Measurements from ENCODE around the gene EXOSC5. TPM values are rescaled to one million over a fixed set of nuclear protein-coding genes. Genes with fewer than 3 reads are reported as not detected.

Gene EXOSC5
- 48.3 and 55.8 TPM in 2 replicates for total RNA-seq (2014; rRNA removed; shearing (Covaris generic))
- 36.0 and 40.0 TPM in 2 replicates for total RNA-seq (2022)
- Bru-seq, nascent RNA = percentile 64 among the genes with signal in this experiment
- BruChase-seq, experiment 1, labeled RNA remaining after a 6-hour chase = percentile 64 among the genes with signal in this experiment
- percentile 58 among the genes with signal in this experiment for BruChase-seq, experiment 2, labeled RNA remaining after a 2-hour chase
- long read RNA-seq, transcript EXOSC5-201 (6 exons, 1,118 nt) = major isoform, 76 of 81 reads
- long read RNA-seq, partial matches to known transcripts = 3 of 81 reads
- long read RNA-seq, other reads (novel, unspliced or antisense) = 2 of 81 reads

GRCh38 chr19:41397086-41398049, at the start of gene EXOSC5, which contains the start of gene BCKDHA:
TSS of gene EXOSC5 (minus strand) at chr19:41397359. CDS start at chr19:41397328, 31 bp downstream.
TSS of gene BCKDHA (plus strand) at chr19:41397818. CDS start at chr19:41397828, 10 bp downstream.
- H3K4me2 ChIP-seq (ENCODE audit: low read length) = peak within 1 kb of the TSS; percentile 87
- peak; percentile 100 for DNase-seq (ENCODE audit: low spot score)
- POLR2A ChIA-PET = interaction anchor here (0.7 kb wide), 1 partner anchor 1350 kb away, joined by 4 read pairs; no protein-coding TSS in a partner anchor
- CTCF ChIA-PET (ENCODE audit: unreplicated experiment) = no interaction called here
- H3K36me3 ChIP-seq (ENCODE audit: insufficient read depth, low read length) = peaks cover 3% of the 10 kb centered on the region; the same call in 1 of the 2 replicates
- H3K4me1 ChIP-seq (ENCODE audit: insufficient read depth, low read length, poor library complexity, severe bottlenecking) = peaks cover 29% of the 10 kb centered on the region
- BruUV-seq (replicated peaks) = TSS peak; percentile 86
- no peaks in the 10 kb centered on the region for H4K20me1 ChIP-seq (ENCODE audit: insufficient read depth, low read length)
- H3K9me2 ChIP-seq (ENCODE audit: insufficient read depth, low read length) = no peaks in the 10 kb centered on the region
- TF ChIP-seq CTCF (conservative IDR thresholded peaks at IDR 0.05; ENCODE audit: low read length) (no peak), EZH2phosphoT487 (IDR thresholded peaks at IDR 0.05; ENCODE audit: borderline replicate concordance, low read depth, low read length) (no peak)
- peaks cover 34% of the 10 kb centered on the region for H3K79me2 ChIP-seq (ENCODE audit: insufficient read depth, low read depth, low read length)
- H3K27ac ChIP-seq (ENCODE audit: low read depth, low read length, poor library complexity, severe bottlenecking) = peak within 1 kb of the TSS; percentile 59
- peak within 1 kb of the TSS; percentile 96 for H3K4me3 ChIP-seq (ENCODE audit: low read depth, low read length, poor library complexity, severe bottlenecking)
- intact Hi-C loops (cut with micrococcal nuclease; ENCODE audit: unreplicated experiment) = no loop called here
- peak within 1 kb of the TSS; percentile 84 for H2AFZ ChIP-seq (ENCODE audit: low read length)
- no peaks in the 10 kb centered on the region for H3K9me3 ChIP-seq (ENCODE audit: low read length)

GRCh38 chr19:41445575-41445974, 48.4 kb upstream of the EXOSC5 start:
- Histone ChIP-seq H3K4me3 (ENCODE audit: low read depth, low read length, poor library complexity, severe bottlenecking) (no peak overlapping the region), H4K20me1 (ENCODE audit: insufficient read depth, low read length) (no peaks in the 10 kb centered on the region), H3K79me2 (ENCODE audit: insufficient read depth, low read depth, low read length) (no peaks in the 10 kb centered on the region), H3K4me1 (ENCODE audit: insufficient read depth, low read length, poor library complexity, severe bottlenecking) (peaks cover 27% of the 10 kb centered on the region), H3K9me2 (ENCODE audit: insufficient read depth, low read length) (no peaks in the 10 kb centered on the region), H3K4me2 (ENCODE audit: low read length) (no peak overlapping the region), H3K9me3 (ENCODE audit: low read length) (no peaks in the 10 kb centered on the region), H3K36me3 (ENCODE audit: insufficient read depth, low read length) (no peaks in the 10 kb centered on the region), H3K27ac (ENCODE audit: low read depth, low read length, poor library complexity, severe bottlenecking) (no peak overlapping the region), H2AFZ (ENCODE audit: low read length) (no peak overlapping the region)
- ChIA-PET POLR2A (no interaction called here), CTCF (ENCODE audit: unreplicated experiment) (no interaction called here)
- no TSS peak for BruUV-seq (replicated peaks)
- intact Hi-C loops (cut with micrococcal nuclease; ENCODE audit: unreplicated experiment) = no loop called here
- DNase-seq (ENCODE audit: low spot score) = no peak
- TF ChIP-seq CTCF (conservative IDR thresholded peaks at IDR 0.05; ENCODE audit: low read length) (no peak), EZH2phosphoT487 (IDR thresholded peaks at IDR 0.05; ENCODE audit: borderline replicate concordance, low read depth, low read length) (no peak)
